Lower lobe of right lung (tissue), 2 donors: ENCODE data around the gene AADAT. TPM values are rescaled to one million over a fixed set of nuclear protein-coding genes. Genes with fewer than 3 reads are reported as not detected.
"Not testable (repeated sequence)": the region's sequence is repeated elsewhere in the genome, so short reads cannot be mapped to it uniquely, and the experiment has no call there.

Experiments
- ATAC-seq, 2 donors: fragments of 200-7000 bp; cut with Tn5 transposase; one replicate each; pipeline ENCODE4 v1.9.1; 2020 to 2022; ENCODE audit warnings: mild to moderate bottlenecking in 2 of 2, moderate library complexity in 2 of 2
- DNase-seq: peaks from one replicate; pipeline ENCODE4 v3.0.0-alpha.2; 2020
- H3K27ac ChIP-seq: fragments of 200-600 bp; one replicate; pipeline ENCODE4 v1.8.0; 2022
- H3K27me3 ChIP-seq: fragments of 200-600 bp; one replicate; pipeline ENCODE4 v1.8.0; 2022; ENCODE audit warnings: low read depth
- H3K36me3 ChIP-seq: fragments of 200-600 bp; one replicate; pipeline ENCODE4 v1.8.0; 2022; ENCODE audit warnings: mild to moderate bottlenecking
- H3K4me1 ChIP-seq: fragments of 200-600 bp; one replicate; pipeline ENCODE4 v1.8.0; 2022
- H3K4me3 ChIP-seq: fragments of 200-600 bp; one replicate; pipeline ENCODE4 v1.8.0; 2022; ENCODE audit warnings: mild to moderate bottlenecking
- H3K9me3 ChIP-seq: fragments of 200-600 bp; one replicate; pipeline ENCODE4 v1.8.0; 2022
- intact Hi-C: fragments of 100-400 bp; cut with DNase I; formaldehyde crosslinking; loops from one replicate; pipeline ENCODE4 v1.11.0; 2022
- total RNA-seq: library from RNA; stranded (reverse); fragmentation: NEBNext Ultra II Directional; extraction: Animal tissue kit (Norgen Biotek cat#: 25700); gene quantifications from one replicate; pipeline ENCODE4 v1.2.1, GENCODE V29; 2021
- TF ChIP-seq, protein P1 (sequence below): fragments of 200-600 bp; IDR thresholded peaks from one replicate; pipeline ENCODE4 v1.8.0; 2022; ENCODE audit warnings: antibody characterized with exemption, mild to moderate bottlenecking
- donor health status: DM: no; HTN: yes; CAD: no; lungs with severe emphysema.

AADAT gene
- total RNA-seq, 1 donor from 2014 or later: 4.9 TPM

DNA sequence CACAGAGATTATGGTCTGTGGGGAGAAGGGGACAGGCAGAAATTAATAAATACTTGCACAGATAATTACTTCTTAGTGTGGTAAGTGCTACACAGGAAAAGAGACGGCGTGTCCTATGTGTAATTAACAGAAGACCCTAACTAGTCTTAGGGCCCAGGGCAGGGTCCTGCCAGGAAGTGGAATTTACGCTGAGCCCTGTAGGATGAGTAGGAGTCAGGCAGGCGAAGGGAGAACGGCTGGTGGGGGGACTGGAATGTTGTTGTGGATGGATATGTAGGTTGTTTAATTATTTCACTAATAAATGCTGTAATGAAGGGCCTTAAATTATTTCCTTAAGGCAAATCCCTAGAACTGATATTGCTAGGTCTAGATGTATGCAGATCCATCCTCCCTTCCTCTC is 36.8 kb downstream of the AADAT start:
- ATAC-seq: no peak
- Histone ChIP-seq H3K4me3 (no peak overlapping the region), H3K9me3 (no peaks in the 10 kb centered on the region), H3K27me3 (no peaks in the 10 kb centered on the region), H3K36me3 (no peaks in the 10 kb centered on the region), H3K4me1 (no peaks in the 10 kb centered on the region), H3K27ac (no peak overlapping the region)
- TF ChIP-seq, protein P1, sequence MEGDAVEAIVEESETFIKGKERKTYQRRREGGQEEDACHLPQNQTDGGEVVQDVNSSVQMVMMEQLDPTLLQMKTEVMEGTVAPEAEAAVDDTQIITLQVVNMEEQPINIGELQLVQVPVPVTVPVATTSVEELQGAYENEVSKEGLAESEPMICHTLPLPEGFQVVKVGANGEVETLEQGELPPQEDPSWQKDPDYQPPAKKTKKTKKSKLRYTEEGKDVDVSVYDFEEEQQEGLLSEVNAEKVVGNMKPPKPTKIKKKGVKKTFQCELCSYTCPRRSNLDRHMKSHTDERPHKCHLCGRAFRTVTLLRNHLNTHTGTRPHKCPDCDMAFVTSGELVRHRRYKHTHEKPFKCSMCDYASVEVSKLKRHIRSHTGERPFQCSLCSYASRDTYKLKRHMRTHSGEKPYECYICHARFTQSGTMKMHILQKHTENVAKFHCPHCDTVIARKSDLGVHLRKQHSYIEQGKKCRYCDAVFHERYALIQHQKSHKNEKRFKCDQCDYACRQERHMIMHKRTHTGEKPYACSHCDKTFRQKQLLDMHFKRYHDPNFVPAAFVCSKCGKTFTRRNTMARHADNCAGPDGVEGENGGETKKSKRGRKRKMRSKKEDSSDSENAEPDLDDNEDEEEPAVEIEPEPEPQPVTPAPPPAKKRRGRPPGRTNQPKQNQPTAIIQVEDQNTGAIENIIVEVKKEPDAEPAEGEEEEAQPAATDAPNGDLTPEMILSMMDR: no peak
- DNase-seq: no peak
- intact Hi-C loops: no loop called here

DNA sequence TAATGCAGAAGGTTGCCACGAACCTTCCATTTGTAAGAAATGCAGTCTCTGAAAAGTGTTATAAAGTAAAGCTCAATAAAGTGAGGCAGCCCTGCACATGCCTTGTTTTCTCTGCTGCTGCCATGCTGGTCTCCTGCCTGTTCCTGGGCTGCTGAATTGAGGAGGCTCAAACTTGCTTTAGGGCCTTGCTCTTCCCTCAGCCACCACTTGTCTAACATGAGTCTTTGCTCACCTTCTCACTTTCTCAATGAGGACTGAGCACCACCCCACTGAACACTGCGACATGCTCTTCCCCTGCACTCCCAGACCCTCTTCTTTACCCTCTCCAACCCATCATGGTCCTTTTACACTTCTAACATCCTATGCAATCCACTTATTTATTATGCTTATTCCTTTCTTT is 38.4 kb downstream of the AADAT start:
- intact Hi-C loops: no loop called here
- TF ChIP-seq, protein P1: no peak
- no peaks in the 10 kb centered on the region for H3K9me3 ChIP-seq
- H3K4me1 ChIP-seq: no peaks in the 10 kb centered on the region
- DNase-seq (no peak), ATAC-seq (no peak)
- H3K27me3 ChIP-seq: no peaks in the 10 kb centered on the region
- H3K36me3 ChIP-seq: no peaks in the 10 kb centered on the region
- no peak overlapping the region for H3K27ac ChIP-seq
- H3K4me3 ChIP-seq: no peak overlapping the region

DNA sequence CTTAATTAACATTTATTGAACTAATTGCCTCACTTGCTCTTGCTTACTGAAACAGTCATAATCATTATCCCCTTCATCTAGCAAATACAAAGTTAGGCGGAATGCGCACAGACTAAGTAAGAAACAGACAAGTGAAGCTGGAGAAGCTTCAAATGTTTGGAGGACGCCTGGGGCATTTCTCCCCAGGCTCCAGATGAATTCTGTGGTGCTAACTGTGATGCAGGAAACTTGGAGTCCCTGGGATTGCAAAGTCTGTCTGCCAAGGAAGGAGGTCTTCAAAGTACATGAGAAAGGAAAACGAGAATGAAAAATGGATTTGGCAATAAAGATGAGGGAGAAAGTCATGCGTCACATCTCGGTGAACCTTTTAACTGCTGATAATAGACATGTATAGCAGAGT is 40.0 kb downstream of the AADAT start:
- Histone ChIP-seq H3K9me3 (no peaks in the 10 kb centered on the region), H3K27me3 (no peaks in the 10 kb centered on the region), H3K4me1 (no peaks in the 10 kb centered on the region), H3K4me3 (no peak overlapping the region), H3K27ac (no peak overlapping the region), H3K36me3 (no peaks in the 10 kb centered on the region)
- DNase-seq (no peak), ATAC-seq (no peak)
- TF ChIP-seq, protein P1: no peak
- intact Hi-C loops: loop anchor here (5.0 kb wide), 1 partner anchor 237 kb away; no protein-coding TSS in a partner anchor

DNA sequence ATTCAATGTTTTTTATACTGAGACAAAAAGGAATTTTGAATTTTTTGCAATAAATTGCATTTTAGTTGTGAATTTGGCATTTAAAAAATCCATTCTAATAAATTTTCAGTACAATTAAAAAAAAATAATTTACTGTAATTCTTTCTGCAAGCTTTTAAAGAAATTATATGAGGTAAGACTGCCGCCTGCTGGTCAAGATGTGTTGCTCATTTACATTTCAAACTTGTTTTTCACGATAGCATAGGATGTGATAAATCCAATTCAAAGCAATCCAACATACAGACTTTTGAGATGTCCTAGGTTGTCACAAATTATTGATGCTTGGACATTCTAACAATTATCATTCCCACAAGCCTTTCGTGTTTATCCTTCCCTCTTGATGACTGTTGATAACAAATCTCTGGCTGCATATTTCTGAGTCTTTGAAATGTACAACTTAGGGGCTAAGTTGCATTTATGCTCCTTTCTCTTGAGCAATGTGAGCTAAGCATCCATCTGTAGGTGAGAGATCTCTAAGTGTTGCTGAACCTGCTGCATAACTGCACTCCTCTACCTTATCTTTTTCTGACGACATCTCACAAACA is 41.9 kb downstream of the AADAT start:
- no peaks in the 10 kb centered on the region for H3K4me1 ChIP-seq
- peak; percentile 52 for DNase-seq
- ATAC-seq: peak; percentile 47 to 51
- H3K27ac ChIP-seq: no peak overlapping the region
- H3K9me3 ChIP-seq: no peaks in the 10 kb centered on the region
- H3K36me3 ChIP-seq: no peaks in the 10 kb centered on the region
- H3K27me3 ChIP-seq: no peaks in the 10 kb centered on the region
- TF ChIP-seq, protein P1: peak; percentile 74
- no peak overlapping the region for H3K4me3 ChIP-seq
- intact Hi-C loops: loop anchor here (5.0 kb wide), 1 partner anchor 236 kb away; no protein-coding TSS in a partner anchor

DNA sequence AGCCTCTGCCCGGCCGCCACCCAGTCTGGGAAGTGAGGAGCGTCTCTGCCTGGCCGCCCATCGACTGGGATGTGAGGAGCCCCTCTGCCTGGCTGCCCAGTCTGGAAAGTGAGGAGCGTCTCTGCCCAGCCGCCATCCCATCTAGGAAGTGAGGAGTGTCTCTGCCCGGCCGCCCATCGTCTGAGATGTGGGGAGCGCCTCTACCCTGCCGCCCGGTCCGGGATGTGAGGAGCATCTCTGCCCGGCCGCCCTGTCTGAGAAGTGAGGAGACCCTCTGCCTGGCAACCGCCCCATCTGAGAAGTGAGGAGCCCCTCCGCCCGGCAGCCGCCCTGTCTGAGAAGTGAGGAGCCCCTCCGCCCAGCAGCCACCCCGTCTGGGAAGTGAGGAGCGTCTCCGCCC is 43.6 kb downstream of the AADAT start:
- intact Hi-C loops: loop anchor here (5.0 kb wide), 1 partner anchor 234 kb away; no protein-coding TSS in a partner anchor
- ATAC-seq, H3K36me3 ChIP-seq, H3K9me3 ChIP-seq, H3K4me1 ChIP-seq, DNase-seq, H3K27ac ChIP-seq, H3K4me3 ChIP-seq, H3K27me3 ChIP-seq: not testable (repeated sequence)

DNA sequence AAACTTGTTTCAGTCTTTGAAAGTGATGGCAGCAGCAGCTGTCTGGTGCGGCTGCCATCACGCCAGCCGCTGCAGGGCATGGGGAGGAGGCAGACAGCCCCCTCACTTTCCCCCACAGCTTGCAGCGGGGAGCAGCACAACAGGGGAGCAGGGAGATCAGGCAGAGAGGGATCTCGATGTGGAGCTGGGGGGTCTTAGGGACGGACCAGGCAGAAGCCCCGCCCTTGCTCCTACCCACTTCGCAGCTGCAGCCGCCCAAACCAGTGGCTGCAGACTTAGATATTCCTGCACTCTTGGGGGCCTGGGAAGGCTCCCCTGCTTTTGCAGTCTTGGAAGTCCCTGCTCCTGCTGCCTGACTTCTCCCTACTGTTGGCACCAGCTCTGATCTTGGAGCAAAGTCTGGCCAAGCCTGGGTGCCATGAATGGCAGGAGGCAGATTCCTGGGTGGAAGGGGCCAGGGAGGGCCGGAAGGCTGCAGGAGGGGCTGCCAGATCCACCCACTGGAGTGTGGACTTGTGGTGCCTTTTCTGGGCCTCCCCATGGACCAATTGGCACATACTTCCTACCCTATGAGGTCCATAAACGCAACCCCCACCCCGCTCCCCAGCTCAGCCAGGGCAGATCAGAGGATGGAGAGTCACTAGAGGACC is 49.6 kb downstream of the AADAT start:
- Histone ChIP-seq H3K4me3 (no peak overlapping the region), H3K36me3 (no peaks in the 10 kb centered on the region), H3K4me1 (no peaks in the 10 kb centered on the region), H3K27me3 (no peaks in the 10 kb centered on the region), H3K9me3 (no peaks in the 10 kb centered on the region), H3K27ac (no peak overlapping the region)
- DNase-seq: no peak
- TF ChIP-seq, protein P1: no peak
- no peak for ATAC-seq
- intact Hi-C loops: no loop called here
